Activated naive CD8-positive, alpha-beta T cell (primary cell): ENCODE measurements around the gene CD300A.

Experiments used
- H3K27ac Mint-ChIP-seq: one replicate; pipeline ENCODE4 v1.8.0; 2021; ENCODE audit warnings: mixed read lengths
- H3K27me3 Mint-ChIP-seq: one replicate; pipeline ENCODE4 v1.8.0; 2021; ENCODE audit warnings: mixed read lengths
- H3K36me3 Mint-ChIP-seq: one replicate; pipeline ENCODE4 v1.8.0; 2021; ENCODE audit warnings: mixed read lengths
- H3K4me1 Mint-ChIP-seq: one replicate; pipeline ENCODE4 v1.8.0; 2021; ENCODE audit warnings: low read depth, mixed read lengths
- H3K4me3 Mint-ChIP-seq: one replicate; pipeline ENCODE4 v1.8.0; 2021; ENCODE audit warnings: mild to moderate bottlenecking, mixed read lengths
- H3K9me3 Mint-ChIP-seq: one replicate; pipeline ENCODE4 v1.8.0; 2021; ENCODE audit warnings: low read depth, mixed read lengths

Gene CD300A

DNA sequence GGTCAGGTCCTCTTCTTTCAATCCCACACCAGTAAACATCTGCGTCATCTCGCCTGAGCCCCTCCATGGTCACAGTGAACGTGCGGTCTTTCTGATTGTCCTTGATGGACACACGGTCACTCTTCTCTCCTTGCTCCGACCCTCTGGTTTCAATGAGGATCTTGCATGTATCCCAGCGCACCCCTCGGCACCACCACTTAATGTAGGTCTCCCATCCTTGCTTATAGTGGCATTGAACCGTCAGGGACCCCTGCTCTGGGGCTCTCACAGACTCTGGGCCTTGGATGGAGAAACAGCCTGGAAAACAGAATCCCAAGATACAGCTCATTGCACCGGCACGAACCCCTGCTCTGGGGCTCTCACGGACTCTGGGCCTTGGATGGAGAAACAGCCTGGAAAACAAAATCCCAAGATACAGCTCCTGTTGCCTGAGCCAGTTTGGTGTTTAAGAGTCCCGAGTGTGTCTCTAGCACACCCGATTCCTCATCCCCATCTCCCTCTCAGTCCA is 59.4 kb downstream of the CD300A start:
- Mint-ChIP-seq H3K4me1 (no peaks in the 10 kb centered on the region), H3K9me3 (no peaks in the 10 kb centered on the region), H3K27me3 (peaks cover 16% of the 10 kb centered on the region), H3K27ac (no peak overlapping the region), H3K4me3 (no peak overlapping the region), H3K36me3 (no peaks in the 10 kb centered on the region)

DNA sequence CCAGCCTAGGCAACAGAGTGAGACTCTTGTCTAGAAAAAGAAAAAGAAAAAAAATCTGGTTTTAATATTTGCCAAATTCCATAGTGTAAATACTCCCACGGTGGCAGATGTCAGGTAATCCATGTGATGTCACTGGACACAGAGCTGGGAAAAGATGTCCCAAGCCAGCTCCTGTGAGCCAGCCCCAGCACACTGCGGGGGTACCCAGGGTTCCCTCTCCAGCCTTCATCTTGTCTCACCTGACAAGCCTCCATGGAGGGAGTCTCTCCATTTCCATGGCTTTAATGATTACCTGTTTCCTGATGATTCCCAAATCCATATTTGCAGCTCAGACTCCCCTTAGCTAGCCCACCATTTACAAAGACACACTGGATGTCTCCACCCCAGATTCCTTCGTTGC is 60.2 kb downstream of the CD300A start:
- no peak overlapping the region for H3K27ac Mint-ChIP-seq
- peaks cover 12% of the 10 kb centered on the region for H3K27me3 Mint-ChIP-seq
- H3K36me3 Mint-ChIP-seq: no peaks in the 10 kb centered on the region
- no peaks in the 10 kb centered on the region for H3K9me3 Mint-ChIP-seq
- H3K4me3 Mint-ChIP-seq: no peak overlapping the region
- no peaks in the 10 kb centered on the region for H3K4me1 Mint-ChIP-seq

DNA sequence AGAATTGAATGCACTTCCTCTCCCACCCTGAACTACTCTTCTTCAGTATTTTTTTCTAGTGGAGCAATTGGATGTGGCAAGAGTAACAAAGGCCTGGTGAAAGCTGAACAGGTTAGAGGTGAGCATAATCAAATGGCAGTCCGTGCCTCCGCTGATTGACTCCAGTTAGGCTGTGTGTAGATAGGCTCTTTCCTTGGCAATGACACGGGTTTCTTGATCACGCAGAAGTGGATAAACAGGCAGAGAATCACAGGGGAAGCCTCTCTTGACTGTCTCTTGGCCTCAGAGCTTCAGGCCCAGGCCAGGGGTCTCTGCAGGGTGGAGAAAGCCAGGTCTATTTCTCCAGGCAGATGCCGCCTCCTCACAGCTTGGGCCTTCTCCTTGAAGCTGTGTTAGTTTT is 60.6 kb downstream of the CD300A start:
- Mint-ChIP-seq H3K9me3 (no peaks in the 10 kb centered on the region), H3K36me3 (no peaks in the 10 kb centered on the region), H3K27ac (no peak overlapping the region), H3K4me1 (no peaks in the 10 kb centered on the region), H3K4me3 (no peak overlapping the region), H3K27me3 (peaks cover 11% of the 10 kb centered on the region)

DNA sequence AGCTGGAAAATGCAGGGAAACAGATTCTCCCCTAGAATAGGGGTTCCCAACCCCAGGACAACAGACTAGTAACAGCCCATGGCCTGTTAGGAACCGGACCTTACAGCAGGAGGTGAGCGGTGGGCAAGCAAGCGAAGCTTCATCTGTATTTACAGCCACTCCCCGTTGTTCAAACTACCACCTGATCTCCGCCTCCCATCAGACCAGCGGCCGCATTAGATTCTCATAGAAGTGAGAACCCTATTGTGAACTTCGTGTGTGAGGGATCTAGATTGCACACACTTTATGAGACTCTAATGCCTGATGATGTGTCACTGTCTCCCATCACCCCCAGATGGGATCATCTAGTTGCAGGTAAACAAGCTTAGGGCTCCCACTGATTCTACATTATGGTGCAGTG is 61.3 kb downstream of the CD300A start:
- H3K4me3 Mint-ChIP-seq: no peak overlapping the region
- H3K27ac Mint-ChIP-seq: no peak overlapping the region
- no peaks in the 10 kb centered on the region for H3K9me3 Mint-ChIP-seq
- peaks cover 14% of the 10 kb centered on the region for H3K27me3 Mint-ChIP-seq
- no peaks in the 10 kb centered on the region for H3K36me3 Mint-ChIP-seq
- H3K4me1 Mint-ChIP-seq: peaks cover 2% of the 10 kb centered on the region

DNA sequence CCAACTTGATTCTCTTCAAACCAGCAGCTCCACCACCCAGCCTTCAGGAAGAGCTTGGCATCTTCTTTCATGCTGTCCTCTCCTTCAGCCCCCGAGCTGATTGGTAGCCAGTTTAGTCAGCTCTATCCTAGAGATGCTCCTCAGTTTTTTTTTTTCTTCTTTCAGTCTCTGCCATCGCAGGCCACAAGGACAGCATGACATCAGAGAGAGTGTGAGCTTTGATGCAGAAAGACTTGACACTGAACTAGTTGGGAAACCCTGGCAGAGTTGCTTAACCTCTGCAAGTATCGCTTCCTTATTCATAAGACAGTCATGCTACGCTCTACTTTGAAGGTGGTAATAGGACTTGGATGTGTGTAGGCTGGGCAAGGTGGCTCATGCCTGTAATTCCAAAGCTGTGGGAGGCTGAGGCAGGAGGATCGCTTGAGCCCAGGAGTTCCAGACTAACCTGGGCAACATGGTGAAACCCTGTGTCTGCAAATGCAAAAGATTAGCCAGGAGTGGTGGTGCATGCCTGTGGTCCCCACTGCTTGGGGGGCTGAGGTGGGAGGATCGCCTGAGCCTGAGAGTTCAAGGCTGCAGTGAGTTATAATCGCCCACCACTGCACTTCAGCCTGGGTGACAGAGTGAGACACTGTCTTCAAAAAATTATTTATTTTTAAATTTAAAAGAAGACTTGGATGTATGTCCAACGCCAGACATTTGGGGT is 62.2 kb downstream of the CD300A start:
- H3K4me3 Mint-ChIP-seq: no peak overlapping the region

DNA sequence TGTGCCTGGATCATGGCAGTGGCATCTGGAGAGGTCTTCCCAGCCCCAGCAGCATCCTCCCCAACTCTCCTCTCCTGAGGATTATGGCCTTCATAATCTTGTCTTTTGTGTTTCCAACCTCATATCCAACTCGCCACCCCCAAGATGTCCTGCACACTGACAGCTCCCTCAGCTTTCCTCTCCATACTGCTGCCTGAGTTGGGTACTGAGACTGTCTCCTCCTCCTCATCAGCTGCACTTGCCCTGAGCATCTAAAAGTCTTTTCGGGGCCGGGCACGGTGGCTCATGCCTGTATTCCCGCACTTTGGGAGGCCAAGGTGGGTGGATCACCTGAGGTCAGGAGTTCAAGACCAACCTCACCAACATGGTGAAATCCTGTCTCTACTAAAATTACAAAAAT is 62.8 kb downstream of the CD300A start:
- Mint-ChIP-seq H3K27ac (no peak overlapping the region), H3K9me3 (no peaks in the 10 kb centered on the region), H3K36me3 (no peaks in the 10 kb centered on the region), H3K27me3 (peaks cover 12% of the 10 kb centered on the region), H3K4me3 (no peak overlapping the region), H3K4me1 (peaks cover 5% of the 10 kb centered on the region)

More for the DNA sequence above, 62.2 kb downstream of the CD300A start:
- H3K27ac Mint-ChIP-seq: no peak overlapping the region
- peaks cover 12% of the 10 kb centered on the region for H3K27me3 Mint-ChIP-seq
- no peaks in the 10 kb centered on the region for H3K36me3 Mint-ChIP-seq
- H3K9me3 Mint-ChIP-seq: no peaks in the 10 kb centered on the region
- peaks cover 5% of the 10 kb centered on the region for H3K4me1 Mint-ChIP-seq

DNA sequence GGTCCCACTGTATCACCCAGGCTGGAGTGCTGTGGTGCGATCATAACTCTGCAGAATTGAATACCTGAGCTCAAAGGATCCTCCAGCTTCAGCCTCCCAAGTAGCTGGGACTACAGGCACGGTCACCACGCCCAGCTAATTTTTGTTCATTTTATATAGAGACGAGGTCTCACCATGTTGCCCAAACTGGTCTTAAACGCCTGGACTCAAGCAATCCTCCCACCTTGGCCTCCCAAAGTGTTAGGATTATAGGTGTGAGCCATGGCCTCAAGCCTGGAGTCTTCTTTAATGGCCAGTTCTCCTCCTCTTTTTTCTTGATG is 64.4 kb downstream of the CD300A start:
- no peaks in the 10 kb centered on the region for H3K36me3 Mint-ChIP-seq
- no peak overlapping the region for H3K27ac Mint-ChIP-seq
- H3K27me3 Mint-ChIP-seq: peaks cover 9% of the 10 kb centered on the region
- no peak overlapping the region for H3K4me3 Mint-ChIP-seq
- no peaks in the 10 kb centered on the region for H3K9me3 Mint-ChIP-seq
- peaks cover 5% of the 10 kb centered on the region for H3K4me1 Mint-ChIP-seq

DNA sequence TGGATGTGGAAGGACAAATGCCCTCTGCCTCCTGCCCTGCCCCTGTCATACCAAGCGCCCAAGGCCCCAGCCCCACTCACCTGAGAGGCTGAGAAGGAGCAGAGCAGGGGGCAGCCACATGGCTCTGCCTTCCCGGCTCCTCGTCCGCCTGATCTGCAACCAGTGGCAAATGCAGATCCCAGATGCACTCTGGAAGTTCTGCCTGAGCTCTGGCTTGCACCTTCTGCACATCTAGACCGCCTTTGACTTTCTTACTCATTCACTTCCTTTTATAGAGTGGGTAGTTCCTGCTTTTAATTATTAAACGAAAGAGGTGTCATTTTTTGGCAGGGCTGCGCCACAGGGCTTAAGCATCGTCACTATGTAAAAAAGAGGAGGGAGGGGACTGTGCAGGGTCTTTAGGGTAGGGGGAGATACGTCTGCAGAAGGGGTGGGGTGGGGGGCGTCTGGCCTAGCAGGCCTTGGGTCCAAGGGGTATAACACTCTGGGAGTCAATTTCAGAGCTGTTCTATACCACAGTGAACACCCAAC is 64.9 kb downstream of the CD300A start, which contains the start of gene CD300LB:
TSS of gene CD300LB (minus strand) at position 245 of the 531 bp plus-strand sequence. CDS start at position 120, 125 bp downstream.
- Mint-ChIP-seq H3K27ac (no peak within 1 kb of the TSS), H3K27me3 (peaks cover 9% of the 10 kb centered on the region), H3K4me3 (no peak within 1 kb of the TSS), H3K4me1 (peaks cover 5% of the 10 kb centered on the region), H3K36me3 (no peaks in the 10 kb centered on the region), H3K9me3 (no peaks in the 10 kb centered on the region)

DNA sequence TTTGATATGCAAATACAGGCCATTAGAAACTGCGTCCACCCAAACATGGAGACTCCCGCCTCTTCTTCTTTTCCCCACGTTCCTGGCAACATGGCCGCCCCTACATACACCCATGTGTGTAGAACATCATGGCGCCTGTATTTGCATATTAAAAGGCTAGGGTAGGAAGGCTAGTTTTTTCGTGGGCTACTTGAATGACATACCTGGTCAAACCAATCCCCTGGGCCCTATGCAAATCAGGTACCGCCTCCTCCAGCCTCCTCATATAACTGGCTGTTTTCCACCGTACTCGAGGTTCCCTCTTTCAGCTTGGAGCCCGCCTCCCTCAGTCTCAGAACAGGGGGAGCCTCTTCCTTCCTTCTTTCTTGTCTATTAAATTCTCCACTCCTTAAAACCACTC is 65.7 kb downstream of the CD300A start:
- H3K4me3 Mint-ChIP-seq: no peak overlapping the region
- peaks cover 9% of the 10 kb centered on the region for H3K27me3 Mint-ChIP-seq
- H3K9me3 Mint-ChIP-seq: no peaks in the 10 kb centered on the region
- H3K27ac Mint-ChIP-seq: no peak overlapping the region
- H3K4me1 Mint-ChIP-seq: peaks cover 5% of the 10 kb centered on the region
- H3K36me3 Mint-ChIP-seq: no peaks in the 10 kb centered on the region
